HCT116 (cell line): ENCODE results near the gene PPP1R14C. TPM values are rescaled to one million over a fixed set of nuclear protein-coding genes. Genes with fewer than 3 reads are reported as not detected.

Experiments used
- ATAC-seq: fragments of 200-7000 bp; cut with Tn5 transposase; 2 replicates; pipeline ENCODE4 v1.9.1; 2020; ENCODE audit warnings: mild to moderate bottlenecking, moderate library complexity
- BruUV-seq: library from RNA; stranded (reverse); fragments of 400-500 nt; replicated peaks from 2 replicates; lab custom pipeline; 2021; lab: Mats Ljungman, UMichigan
- CTCF ChIA-PET: fragments of 300-600 bp; sonication (Branson Sonifier 250); formaldehyde crosslinking; loops from one replicate; lab custom pipeline; 2021; ENCODE audit warnings: antibody characterized with exemption; lab: Charles Lee
- POLR2A ChIA-PET: fragments of 300-600, 350-600 bp; sonication (Branson Sonifier 250); formaldehyde crosslinking; loops from one replicate; lab custom pipeline; 2021; ENCODE audit warnings: antibody characterized with exemption; lab: Charles Lee
- RAD21 ChIA-PET, 2 experiments: fragments of 300-600 bp; sonication (Branson Sonifier 250); formaldehyde crosslinking; loops; one replicate each; lab custom pipeline; 2023; ENCODE audit warnings: low total read pairs in 2 of 2; ENCODE audit not compliant: uncharacterized antibody in 2 of 2, unreplicated experiment in 2 of 2, low non-redundant PET in 1 of 2; lab: Charles Lee
- DNase-seq: peaks from one replicate; pipeline ENCODE4 v3.0.0-alpha.2; 2010; ENCODE audit warnings: low read depth, low spot score
- H2AFZ ChIP-seq: fragments of 200-600 bp; shearing (Covaris generic), sonication (generic); 2 replicates; pipeline ENCODE4 v1.6.1; 2017; ENCODE audit warnings: low read depth, mixed run types, mixed read lengths, antibody characterized with exemption, low read length; ENCODE audit not compliant: poor library complexity, severe bottlenecking
- H3K27ac ChIP-seq: 2 replicates; pipeline ENCODE4 v1.5.1; 2012; ENCODE audit warnings: low read depth, low read length
- H3K27me3 ChIP-seq: fragments of 200-600 bp; sonication (generic); 2 replicates; pipeline ENCODE4 v1.6.1; 2016; ENCODE audit warnings: mixed run types, low read length, mixed read lengths; ENCODE audit not compliant: insufficient read depth
- H3K36me3 ChIP-seq, 2 experiments: fragments of 200-500 bp in 1 of 2; fragments of 200-600 bp in 1 of 2; sonication (Bioruptor generic) in 1 of 2; sonication (generic) in 1 of 2; 2 replicates each; pipeline versions ENCODE4 v1.5.1 to v1.6.1; 2014 to 2016; ENCODE audit warnings: low read length in 2 of 2, inconsistent platforms in 1 of 2, mixed read lengths in 1 of 2, mixed run types in 1 of 2; ENCODE audit not compliant: insufficient read depth in 2 of 2, control insufficient read depth in 1 of 2
- H3K4me1 ChIP-seq, 2 experiments: fragments of 200-600 bp in 1 of 2; sonication (generic) in 1 of 2; 2 replicates each; pipeline versions ENCODE4 v1.5.1 to v1.6.1; 2012 to 2017; ENCODE audit warnings: low read length in 2 of 2, inconsistent platforms in 1 of 2, mild to moderate bottlenecking in 1 of 2, mixed read lengths in 1 of 2, mixed run types in 1 of 2, moderate library complexity in 1 of 2; ENCODE audit not compliant: insufficient read depth in 2 of 2, control insufficient read depth in 1 of 2
- H3K4me2 ChIP-seq: fragments of 200-600 bp; sonication (generic); 2 replicates; pipeline ENCODE4 v1.6.1; 2017; ENCODE audit warnings: mixed run types, low read length, mixed read lengths
- H3K4me3 ChIP-seq, 2 experiments: fragments of 200-600 bp in 1 of 2; sonication (generic) in 1 of 2; replicated peaks in 1 of 2; 2 replicates each; pipeline ENCODE4 v1.5.1; 2011 to 2016; ENCODE audit warnings: low read length in 2 of 2, control low read depth in 1 of 2, low read depth in 1 of 2, mild to moderate bottlenecking in 1 of 2, mixed read lengths in 1 of 2, mixed run types in 1 of 2
- H3K79me2 ChIP-seq: fragments of 200-600 bp; sonication (generic); 2 replicates; pipeline ENCODE4 v1.6.1; 2017; ENCODE audit warnings: mild to moderate bottlenecking, mixed run types, low read length, moderate library complexity, mixed read lengths; ENCODE audit not compliant: insufficient read depth
- H3K9ac ChIP-seq: fragments of 200-600 bp; sonication (generic); 2 replicates; pipeline ENCODE4 v1.6.1; 2016; ENCODE audit warnings: low read length, mixed read lengths
- H3K9me2 ChIP-seq: fragments of 200-600 bp; sonication (generic), shearing (Covaris generic); 2 replicates; pipeline ENCODE4 v1.6.1; 2017; ENCODE audit warnings: mixed run types, mild to moderate bottlenecking, moderate library complexity; ENCODE audit not compliant: insufficient read depth
- H3K9me3 ChIP-seq, 2 experiments: fragments of 200-500 bp in 1 of 2; fragments of 200-600 bp in 1 of 2; sonication (Bioruptor generic) in 1 of 2; sonication (generic) in 1 of 2; 2 replicates each; pipeline ENCODE4 v1.6.1; 2014 to 2017; ENCODE audit warnings: low read length in 2 of 2, mixed read lengths in 2 of 2, inconsistent platforms in 1 of 2, low read depth in 1 of 2, mild to moderate bottlenecking in 1 of 2, mixed run types in 1 of 2, moderate library complexity in 1 of 2; ENCODE audit not compliant: control insufficient read depth in 1 of 2, insufficient read depth in 1 of 2
- H4K20me1 ChIP-seq: fragments of 200-600 bp; sonication (generic), shearing (Covaris generic); 2 replicates; pipeline ENCODE4 v1.6.1; 2017; ENCODE audit warnings: mixed run types, mild to moderate bottlenecking, moderate library complexity; ENCODE audit not compliant: insufficient read depth
- CEBPB ChIP-seq: IDR thresholded peaks from 2 replicates; pipeline ENCODE4 v1.6.1; 2012; ENCODE audit warnings: low read depth
- EGR1 ChIP-seq: IDR thresholded peaks from 2 replicates; pipeline ENCODE4 v1.6.1; 2012; ENCODE audit warnings: low read depth
- ELF1 ChIP-seq: IDR thresholded peaks from 2 replicates; pipeline ENCODE4 v1.6.1; 2012; ENCODE audit warnings: low read depth, borderline replicate concordance
- EZH2 ChIP-seq: fragments of 200-600 bp; sonication (generic); IDR thresholded peaks from 2 replicates; pipeline ENCODE4 v1.6.1; 2017; ENCODE audit warnings: antibody characterized with exemption, mixed run types
- REST ChIP-seq: IDR thresholded peaks from 2 replicates; pipeline ENCODE4 v1.6.1; 2012; ENCODE audit warnings: low read depth
- SP1 ChIP-seq: IDR thresholded peaks from 2 replicates; pipeline ENCODE4 v1.6.1; 2012; ENCODE audit warnings: low read depth
- YY1 ChIP-seq: IDR thresholded peaks from 2 replicates; pipeline ENCODE4 v1.6.1; 2011; ENCODE audit warnings: low read length, low read depth, moderate library complexity, mild to moderate bottlenecking; ENCODE audit not compliant: insufficient replicate concordance; ENCODE audit errors: extremely low read depth
- ZBTB33 ChIP-seq: IDR thresholded peaks from 2 replicates; pipeline ENCODE4 v1.6.1; 2011; ENCODE audit warnings: mild to moderate bottlenecking, low read length, moderate library complexity; ENCODE audit not compliant: insufficient replicate concordance; ENCODE audit errors: extremely low read depth
- ZFX ChIP-seq: fragments of 450-650 bp; IDR thresholded peaks from 2 replicates; pipeline ENCODE4 v1.6.1; 2017
- ZNF274 ChIP-seq: fragments of 200-500 bp; sonication (Bioruptor generic); IDR thresholded peaks from 2 replicates; pipeline ENCODE4 v1.6.1; 2014; ENCODE audit warnings: mild to moderate bottlenecking, low read depth, low read length, inconsistent platforms
- intact Hi-C: fragments of 100-400 bp; cut with micrococcal nuclease; formaldehyde crosslinking; loops from 2 replicates; pipeline ENCODE4 v1.10.0; 2022
- total RNA-seq: library from RNA; stranded (reverse); gene quantifications from one replicate; pipeline ENCODE4 v1.2.1, GENCODE V29; 2021; ENCODE audit not compliant: unreplicated experiment

PPP1R14C gene
- total RNA-seq, 1 experiment from 2014 or later, result 7.8 TPM

GRCh38 chr6:150133686-150134085 is 9.2 kb upstream of the PPP1R14C start:
- no TSS peak for BruUV-seq
- no peaks in the 10 kb centered on the region for H3K4me1 ChIP-seq
- RAD21 ChIA-PET, result no interaction called here

GRCh38 chr6:150134280-150134920 is 8.4 kb upstream of the PPP1R14C start:
- intact Hi-C loops, result no loop called here
- ATAC-seq (no peak), DNase-seq (no peak)
- no peaks in the 10 kb centered on the region for H3K27me3 ChIP-seq
- H3K79me2 ChIP-seq, result no peaks in the 10 kb centered on the region
- H3K36me3 ChIP-seq, result no peaks in the 10 kb centered on the region
- POLR2A ChIA-PET, result no interaction called here
- no peaks in the 10 kb centered on the region for H4K20me1 ChIP-seq
- H2AFZ ChIP-seq, result no peak overlapping the region
- H3K9ac ChIP-seq, result no peak overlapping the region
- BruUV-seq, result no TSS peak
- no peak overlapping the region for H3K27ac ChIP-seq
- RAD21 ChIA-PET, result no interaction called here
- no peak overlapping the region for H3K4me3 ChIP-seq
- H3K4me1 ChIP-seq, result no peaks in the 10 kb centered on the region
- no peaks in the 10 kb centered on the region for H3K9me3 ChIP-seq
- CTCF ChIA-PET, result no interaction called here
- TF ChIP-seq ZFX, result no peak
- TF ChIP-seq ZNF274, result no peak
- TF ChIP-seq ZBTB33, result no peak
- TF ChIP-seq EGR1, result no peak
- no peak for TF ChIP-seq CEBPB
- no peak for TF ChIP-seq SP1
- no peak for TF ChIP-seq REST
- no peak overlapping the region for H3K4me2 ChIP-seq
- no peaks in the 10 kb centered on the region for H3K9me2 ChIP-seq

More at GRCh38 chr6:150133686-150134085, 9.2 kb upstream of the PPP1R14C start:
- H3K79me2 ChIP-seq, result no peaks in the 10 kb centered on the region
- CTCF ChIA-PET, result no interaction called here
- TF ChIP-seq EZH2 (no peak), ELF1 (no peak), YY1 (no peak), SP1 (no peak)
- intact Hi-C loops, result no loop called here
- H3K4me3 ChIP-seq, result no peak overlapping the region
- H3K9me2 ChIP-seq, result no peaks in the 10 kb centered on the region
- no peaks in the 10 kb centered on the region for H3K36me3 ChIP-seq
- no peak overlapping the region for H3K9ac ChIP-seq
- no peak for DNase-seq
- H3K27me3 ChIP-seq, result no peaks in the 10 kb centered on the region
- H3K4me2 ChIP-seq, result no peak overlapping the region
- no peak overlapping the region for H3K27ac ChIP-seq
- no peak for ATAC-seq
- POLR2A ChIA-PET, result no interaction called here
- H2AFZ ChIP-seq, result no peak overlapping the region
- no peaks in the 10 kb centered on the region for H3K9me3 ChIP-seq
- no peaks in the 10 kb centered on the region for H4K20me1 ChIP-seq
